T1000 (cell line): ENCODE results near the gene GOLPH3.
A peak's percentile ranks its signal among the peaks of the same experiment; 100 is the strongest.
"Not testable (repeated sequence)": the region's sequence is repeated elsewhere in the genome, so short reads cannot be mapped to it uniquely, and the experiment has no call there.

Experiments used
- DNase-seq: peaks from one replicate; lab custom pipeline; 2025; ENCODE audit warnings: mixed read lengths; lab: John Stamatoyannopoulos, UW

GOLPH3 gene

GRCh38 chr5:32098890-32099310, 75.2 kb downstream of the GOLPH3 start:
- DNase-seq, result no peak

- no peak for DNase-seq
Observed at GRCh38 chr5:32098291-32098690, 75.8 kb downstream of the GOLPH3 start.

- DNase-seq, result no peak
Observed at GRCh38 chr5:32096891-32097595, 77.1 kb downstream of the GOLPH3 start.

GRCh38 chr5:32095261-32095671, 78.9 kb downstream of the GOLPH3 start:
- no peak for DNase-seq

GRCh38 chr5:32094691-32095090, 79.4 kb downstream of the GOLPH3 start:
- DNase-seq, result no peak

GRCh38 chr5:32092938-32093812, 80.9 kb downstream of the GOLPH3 start:
- DNase-seq, result peak; percentile 69

- DNase-seq, result no peak
Observed at GRCh38 chr5:32090755-32091128, 83.4 kb downstream of the GOLPH3 start.

GRCh38 chr5:32090026-32090754, 83.9 kb downstream of the GOLPH3 start:
- DNase-seq, result no peak

GRCh38 chr5:32089146-32090000, 84.7 kb downstream of the GOLPH3 start:
- DNase-seq, result no peak

GRCh38 chr5:32088214-32088613, 85.9 kb downstream of the GOLPH3 start:
- no peak for DNase-seq

GRCh38 chr5:32087086-32088082, 86.7 kb downstream of the GOLPH3 start:
- no peak for DNase-seq

GRCh38 chr5:32083981-32084430, 90.1 kb downstream of the GOLPH3 start:
- DNase-seq, result no peak

GRCh38 chr5:32082701-32083100, 91.4 kb downstream of the GOLPH3 start:
- DNase-seq, result no peak

GRCh38 chr5:32080565-32080964, 93.6 kb downstream of the GOLPH3 start:
- DNase-seq, result not testable (repeated sequence)

GRCh38 chr5:32078855-32079254, 95.3 kb downstream of the GOLPH3 start:
- DNase-seq, result not testable (repeated sequence)

- peak; percentile 28 for DNase-seq
Observed at GRCh38 chr5:32076699-32077695, 97.1 kb downstream of the GOLPH3 start.
